HG03045 (cell line): ENCODE results near the gene BTBD7.
"Not testable (repeated sequence)": the region's sequence is repeated elsewhere in the genome, so short reads cannot be mapped to it uniquely, and the experiment has no call there.

Experiments
- ATAC-seq: cut with Tn5 transposase; IDR thresholded peaks from one replicate; pipeline ENCODE4 v1.9.1; 2021; ENCODE audit warnings: mild to moderate bottlenecking, moderate library complexity; ENCODE audit not compliant: unreplicated experiment

Gene BTBD7

GRCh38 chr14:93249128-93249831 lies 83.6 kb downstream of the BTBD7 start:
- no peak for ATAC-seq

GRCh38 chr14:93246534-93246933 lies 86.3 kb downstream of the BTBD7 start:
- ATAC-seq: no peak

GRCh38 chr14:93245764-93246420 lies 86.9 kb downstream of the BTBD7 start:
- no peak for ATAC-seq

GRCh38 chr14:93240678-93241000 lies 92.2 kb downstream of the BTBD7 start:
- ATAC-seq: no peak

DNA sequence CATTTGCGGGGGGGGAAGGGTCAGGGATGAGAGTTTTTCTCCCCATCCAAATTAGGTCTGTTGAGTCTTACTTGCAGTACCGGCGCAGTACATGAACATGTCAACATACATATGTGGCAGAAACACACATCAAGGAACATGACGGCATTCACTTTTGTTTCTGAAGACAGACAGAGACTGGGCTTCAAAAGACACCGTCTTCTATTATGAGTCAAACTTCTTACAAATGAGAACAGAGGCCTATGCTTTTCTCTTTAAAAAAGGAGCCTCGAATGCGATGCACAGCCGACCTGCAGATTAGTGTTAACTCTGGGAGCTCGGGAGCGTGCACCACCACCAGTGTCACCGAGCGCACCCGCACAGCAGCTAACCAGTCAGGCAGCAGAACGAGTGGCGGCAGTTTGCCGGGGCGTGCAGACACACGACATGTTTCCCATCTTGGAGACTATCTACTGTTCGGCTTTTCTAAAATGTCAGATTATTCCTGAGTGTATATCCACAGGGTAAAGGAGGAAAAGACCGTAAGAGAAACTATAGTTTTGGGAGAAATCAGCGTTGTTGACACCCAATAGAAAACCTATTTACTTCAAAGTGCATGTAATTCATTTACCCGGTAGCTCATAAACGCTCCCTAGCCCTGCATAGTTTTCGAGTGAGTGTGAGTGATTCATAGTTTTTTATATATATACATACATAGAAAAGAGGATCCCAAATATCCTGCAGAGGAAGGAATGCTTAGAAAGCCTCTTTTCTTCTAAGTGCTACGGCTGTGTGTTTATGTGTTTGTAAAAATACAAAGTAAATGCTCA lies 92.8 kb downstream of the BTBD7 start:
- no peak for ATAC-seq

DNA sequence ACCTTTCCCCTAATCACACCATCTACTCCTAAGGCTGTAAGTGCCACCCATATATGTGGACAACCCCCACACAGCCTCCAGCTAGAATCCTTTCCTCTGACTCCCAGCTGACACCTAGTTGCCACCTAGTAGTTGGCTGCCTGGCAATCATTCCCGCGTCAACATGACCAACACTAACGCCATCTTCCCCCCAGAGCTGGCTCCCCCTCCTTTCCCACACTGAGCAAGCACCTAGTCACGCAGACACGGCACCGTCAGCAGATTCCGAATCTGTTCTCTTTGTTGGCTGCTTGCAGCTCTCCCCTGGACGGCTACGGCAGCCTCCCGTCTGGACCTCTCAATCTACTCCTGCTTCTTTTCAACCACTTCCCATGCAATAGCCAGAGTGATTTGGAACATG lies 98.0 kb downstream of the BTBD7 start:
- ATAC-seq: no peak

DNA sequence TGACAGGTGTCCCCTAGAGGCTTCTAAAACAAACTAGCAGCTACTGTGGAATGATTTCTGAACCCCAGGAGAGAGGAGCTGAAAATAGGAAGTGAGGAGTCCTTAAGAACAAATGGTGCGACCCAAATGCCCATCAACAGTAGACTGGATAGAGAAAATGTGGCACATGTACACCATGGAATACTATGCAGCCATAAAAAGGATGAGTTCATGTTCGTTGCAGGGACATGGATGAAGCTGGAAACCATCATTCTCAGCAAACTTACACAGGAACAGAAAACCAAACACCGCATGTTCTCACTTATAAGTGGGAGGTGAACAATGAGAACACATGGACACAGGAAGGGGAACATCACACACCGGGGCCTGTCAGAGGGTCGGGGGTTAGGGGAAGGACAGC lies 99.8 kb downstream of the BTBD7 start:
- ATAC-seq: not testable (repeated sequence)

DNA sequence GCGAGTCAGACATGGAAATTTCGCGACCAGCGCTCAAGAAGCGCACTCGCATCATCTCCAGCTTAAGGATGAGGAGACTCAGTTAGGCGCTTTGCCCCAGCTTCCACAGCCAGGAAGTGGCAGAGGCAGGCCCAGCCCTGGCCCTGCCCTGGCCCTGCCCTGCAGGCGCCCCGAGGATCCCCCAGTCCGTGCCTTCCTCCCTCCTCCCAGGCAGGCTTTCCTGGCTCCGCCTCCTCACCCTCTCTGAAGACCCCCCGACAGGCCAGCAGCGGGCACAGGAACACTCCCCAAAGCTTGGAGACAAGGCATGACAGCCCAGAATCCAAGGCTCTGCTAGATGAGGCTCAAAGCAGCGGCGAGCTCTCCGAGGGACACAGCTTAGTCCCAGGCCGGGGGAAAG lies 100.7 kb downstream of the BTBD7 start:
- no peak for ATAC-seq

DNA sequence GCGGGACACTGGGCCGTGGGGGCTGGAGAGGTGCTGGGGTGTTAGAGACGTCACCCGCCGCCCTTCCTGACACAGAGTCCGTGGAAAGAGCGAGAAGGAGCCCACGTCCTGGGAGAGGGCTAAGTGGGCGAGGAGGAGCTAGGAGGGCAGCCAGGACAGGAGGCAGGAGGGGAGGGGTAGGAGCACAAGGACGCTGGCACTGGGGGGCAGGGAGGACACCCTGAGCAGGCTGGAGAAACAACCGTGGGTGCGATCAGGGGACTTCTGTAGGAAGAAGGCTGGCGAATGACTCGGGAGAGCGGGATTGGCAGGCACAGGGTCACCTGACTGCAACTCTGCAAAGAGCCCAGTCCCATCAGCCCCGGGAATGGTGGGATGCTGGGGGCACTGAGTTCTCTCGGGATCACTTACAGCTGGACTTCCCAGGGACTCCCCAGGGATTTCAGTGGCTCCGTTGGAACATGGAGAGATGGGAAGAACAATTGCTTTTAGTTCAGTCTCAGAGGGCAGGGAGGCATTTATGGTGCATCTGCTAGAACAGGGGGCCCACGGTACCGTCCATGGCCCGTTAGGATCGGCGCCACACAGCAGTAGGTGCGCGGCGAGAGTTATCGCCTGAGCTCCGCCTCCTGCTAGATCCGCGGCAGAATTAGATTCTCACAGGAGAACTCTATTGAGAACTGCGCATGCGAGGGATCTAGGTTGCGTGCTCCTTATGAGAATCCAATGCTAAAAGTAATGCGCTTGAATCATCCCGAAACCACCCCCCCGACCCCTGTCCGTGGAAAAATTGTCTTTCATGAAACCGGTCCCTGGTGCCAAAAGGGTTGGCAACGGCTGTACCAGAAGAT lies 101.5 kb downstream of the BTBD7 start:
- ATAC-seq: no peak

GRCh38 chr14:93230539-93230938 lies 102.3 kb downstream of the BTBD7 start:
- no peak for ATAC-seq

DNA sequence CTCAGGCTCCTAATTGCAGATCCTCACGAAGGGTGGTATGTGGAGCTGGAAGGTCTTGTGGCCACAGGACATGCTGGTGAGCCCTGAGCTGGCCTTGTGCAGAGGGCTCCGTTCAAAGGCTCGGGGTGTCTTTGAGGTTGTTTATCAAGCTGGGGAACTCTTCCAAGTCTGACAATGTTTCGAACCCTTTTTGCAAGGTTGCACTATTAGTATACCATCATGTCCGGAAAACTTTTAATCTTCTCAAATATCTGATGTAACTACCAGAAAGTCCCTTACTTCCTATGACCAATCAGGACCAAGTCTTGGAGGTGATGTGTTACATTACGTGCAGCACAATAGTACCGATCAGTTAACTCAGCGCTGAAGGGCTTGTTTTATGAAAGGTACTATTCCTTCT lies 104.3 kb downstream of the BTBD7 start:
- ATAC-seq: no peak

DNA sequence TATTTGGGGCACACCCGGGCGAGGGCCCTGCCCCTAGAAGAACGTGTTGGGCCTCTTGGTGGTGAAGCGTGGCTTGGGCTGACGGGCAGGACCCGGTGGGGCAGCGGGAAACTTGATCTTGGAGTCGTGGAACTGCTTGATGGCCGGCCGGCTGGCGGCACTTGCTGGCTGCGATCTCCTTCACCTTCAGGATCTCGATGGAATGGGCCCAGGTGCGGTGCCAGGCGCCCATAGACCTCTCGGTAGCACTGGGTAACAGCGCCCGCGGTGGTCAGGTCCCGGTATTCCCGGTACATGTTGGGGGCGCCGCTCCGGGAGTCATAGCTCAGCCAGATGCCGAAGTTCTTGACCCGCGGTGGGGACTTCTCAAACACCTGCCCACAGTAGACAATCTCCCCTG lies 109.3 kb downstream of the BTBD7 start:
- ATAC-seq: no peak

DNA sequence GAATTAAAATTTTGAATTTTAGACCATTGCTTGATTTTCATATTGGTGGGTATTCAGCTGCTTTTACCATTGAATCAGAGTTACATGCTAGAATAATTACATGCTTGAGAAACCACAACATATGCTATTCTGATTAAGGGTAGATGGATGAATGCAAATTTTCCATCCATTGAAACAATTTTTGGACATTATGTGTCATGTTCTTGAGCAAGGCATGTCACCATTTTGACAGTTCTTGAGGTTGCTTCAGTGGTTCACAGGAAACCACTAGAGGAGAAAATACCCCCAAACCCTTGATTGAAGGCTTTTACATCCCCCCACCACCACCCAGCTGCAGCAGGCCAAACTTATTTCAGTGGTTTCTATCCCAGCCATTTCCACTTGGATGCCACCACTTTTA lies 112.3 kb downstream of the BTBD7 start:
- no peak for ATAC-seq

DNA sequence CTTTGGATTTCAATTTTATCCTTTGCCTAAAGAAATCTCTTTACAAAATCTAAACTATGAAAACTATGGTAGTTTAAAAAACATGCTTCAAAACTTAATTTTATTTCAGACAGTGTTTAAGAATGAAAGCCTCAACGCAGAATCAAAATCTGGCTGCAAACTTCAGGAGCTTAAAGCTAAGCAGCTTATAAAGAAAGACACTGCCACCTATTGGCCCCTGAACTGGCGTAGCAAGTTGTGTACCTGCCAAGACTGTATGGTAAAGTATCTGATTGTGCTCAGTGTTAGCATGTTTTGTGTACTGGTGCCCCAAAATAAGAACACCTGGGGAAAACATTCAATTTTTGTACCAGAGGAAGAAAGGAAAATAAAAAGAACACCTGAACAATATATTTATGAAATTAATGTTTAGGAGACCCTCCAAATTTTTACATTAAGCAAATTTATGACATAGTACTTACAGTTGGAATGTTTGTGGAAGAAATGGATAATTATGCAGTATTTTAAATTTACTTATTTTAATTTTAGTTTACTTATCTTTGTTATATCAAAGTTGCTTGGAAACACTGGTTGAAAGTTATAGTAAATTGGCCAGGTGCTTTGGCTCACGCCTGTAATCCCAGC lies 113.6 kb downstream of the BTBD7 start:
- ATAC-seq: no peak

DNA sequence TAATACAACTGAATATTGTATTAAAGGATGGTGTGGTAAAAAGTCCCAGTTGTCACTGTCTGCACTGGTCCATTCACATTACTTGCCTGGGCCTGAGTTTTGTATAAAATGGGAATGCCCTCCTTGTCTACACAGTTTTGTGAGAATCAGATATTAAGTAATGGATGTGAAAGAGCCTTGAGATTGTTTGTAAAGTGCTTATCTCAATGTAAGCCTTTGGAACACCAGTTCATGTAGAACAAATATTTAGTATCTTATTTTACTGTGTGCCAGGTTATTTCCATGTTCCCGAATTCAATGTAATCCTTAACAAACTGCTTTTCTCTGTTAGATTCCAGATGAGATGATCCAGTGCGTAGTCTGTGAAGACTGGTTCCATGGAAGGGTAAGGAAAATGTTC lies 118.2 kb downstream of the BTBD7 start:
- no peak for ATAC-seq

- ATAC-seq: peak; percentile 66
Measured at GRCh38 chr14:93212432-93212831, 120.4 kb downstream of the BTBD7 start.

DNA sequence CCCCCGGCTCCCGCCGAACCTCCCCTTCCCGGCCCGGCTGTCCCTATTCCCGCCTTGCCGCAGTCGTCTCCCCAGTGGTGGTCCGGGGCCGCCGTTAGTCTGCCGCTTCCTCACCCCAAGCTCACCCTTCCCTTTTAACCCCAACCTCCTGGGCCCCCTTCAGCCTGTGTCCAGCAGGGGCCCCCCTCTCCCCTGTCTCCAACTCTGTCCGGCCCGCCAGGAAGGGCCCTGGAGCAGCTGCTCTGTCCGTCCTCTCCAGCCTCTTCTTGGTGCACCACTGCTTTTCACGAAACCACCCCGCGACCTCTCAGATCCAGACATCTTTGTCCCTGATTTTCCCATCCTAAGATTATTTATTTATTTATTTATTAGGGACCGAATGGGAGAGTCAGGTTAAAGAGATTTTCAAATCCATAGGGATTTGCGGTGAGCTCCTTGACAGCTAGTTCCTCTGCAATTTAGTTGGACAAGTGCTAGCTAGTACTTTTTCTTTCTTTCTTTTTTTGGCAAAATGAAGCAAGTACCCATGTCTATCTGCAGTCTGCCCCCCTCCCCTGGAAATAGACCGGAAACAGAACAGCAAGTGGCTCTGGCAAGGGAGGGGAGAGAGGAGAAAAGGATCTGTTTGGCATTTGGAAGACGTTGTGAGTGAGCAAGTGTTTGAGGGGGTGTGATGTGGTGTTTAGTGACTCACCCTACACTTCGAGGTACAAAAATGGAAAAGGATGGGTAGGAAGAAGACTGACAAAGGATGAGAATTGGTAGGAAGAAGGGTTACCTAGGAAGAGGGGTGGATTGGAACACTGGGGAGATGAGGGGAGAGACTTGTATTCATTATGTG lies 125.1 kb downstream of the BTBD7 start:
- peak; percentile 47 for ATAC-seq

DNA sequence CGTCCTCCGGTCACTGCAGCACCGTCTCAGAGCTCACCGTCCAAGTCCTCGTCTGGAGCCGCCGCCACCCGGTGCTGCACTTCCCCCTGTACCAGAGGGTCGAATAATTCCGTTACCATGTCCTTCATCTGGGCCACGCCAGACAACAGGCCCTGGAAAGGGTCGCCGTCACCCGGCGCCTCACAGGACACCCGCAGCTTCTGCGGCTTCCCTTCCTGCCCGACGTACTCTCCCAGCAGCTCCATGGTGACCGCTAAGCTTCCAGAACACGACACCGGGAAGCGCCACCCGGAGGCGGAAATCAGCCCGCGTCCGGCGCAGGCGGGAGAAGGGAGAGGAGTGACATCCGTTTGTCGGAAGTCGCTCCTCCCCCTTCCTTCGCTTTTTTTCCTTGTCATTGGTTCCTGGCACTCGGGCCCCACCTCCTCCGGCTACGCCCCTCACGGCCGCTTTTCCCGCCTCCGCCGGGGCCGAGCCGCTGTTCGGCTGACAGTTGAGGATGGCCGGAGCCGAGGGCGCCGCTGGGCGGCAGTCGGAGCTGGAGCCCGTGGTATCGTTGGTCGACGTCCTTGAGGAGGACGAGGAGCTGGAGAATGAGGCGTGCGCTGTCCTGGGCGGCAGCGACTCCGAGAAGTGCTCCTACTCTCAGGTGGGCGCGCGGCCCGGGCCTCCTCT lies 125.9 kb downstream of the BTBD7 start, which contains the start of the genes GON7 and UBR7:
TSS of gene GON7 (minus strand) at position 273 of the 675 bp plus-strand sequence. CDS start at position 245, 28 bp downstream.
TSS of gene UBR7 (plus strand) at position 464 of the 675 bp plus-strand sequence. CDS start at position 500, 36 bp downstream.
- ATAC-seq: peak; percentile 86

DNA sequence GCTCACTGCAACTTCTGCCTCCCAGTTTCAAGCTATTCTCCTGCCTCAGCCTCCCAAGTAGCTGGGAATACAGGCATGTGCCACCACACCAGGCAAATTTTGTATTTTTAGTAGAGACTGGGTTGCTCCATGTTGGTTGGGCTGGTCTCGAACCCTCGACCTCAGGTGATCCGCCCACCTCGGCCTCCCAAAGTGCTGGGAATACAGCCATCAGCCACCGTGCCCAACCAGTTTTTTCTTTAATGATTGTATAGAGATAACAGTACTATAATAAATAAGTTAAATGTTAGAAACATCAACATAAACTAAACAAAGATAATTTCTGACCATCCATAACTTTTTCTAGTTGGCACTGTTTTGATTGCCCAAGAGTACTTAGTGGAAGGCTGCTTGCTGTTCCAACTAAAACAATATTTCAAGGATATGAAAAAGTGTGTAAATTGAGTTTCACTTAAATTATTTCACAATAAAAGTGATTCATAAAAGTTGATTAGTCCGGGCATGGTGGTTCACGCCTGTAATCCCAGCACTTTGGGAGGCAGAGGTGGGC lies 131.6 kb downstream of the BTBD7 start:
- no peak for ATAC-seq
